ACHN (cell line): Measurements from ENCODE around the gene CTAGE4.
"Not testable (repeated sequence)": the region's sequence is repeated elsewhere in the genome, so short reads cannot be mapped to it uniquely, and the experiment has no call there.

ENCODE experiments used
- DNase-seq: peaks from one replicate; pipeline ENCODE4 v3.0.0-alpha.2; 2015
- in situ Hi-C: cut with HindIII; loops from 2 replicates; pipeline ENCODE4 v1.10.0; 2017; ENCODE audit warnings: low sequenced_read_pairs, low pct_ligation_motif_present, low pct_unique_long_range_greater_than_20kb

The CTAGE4 gene

DNA sequence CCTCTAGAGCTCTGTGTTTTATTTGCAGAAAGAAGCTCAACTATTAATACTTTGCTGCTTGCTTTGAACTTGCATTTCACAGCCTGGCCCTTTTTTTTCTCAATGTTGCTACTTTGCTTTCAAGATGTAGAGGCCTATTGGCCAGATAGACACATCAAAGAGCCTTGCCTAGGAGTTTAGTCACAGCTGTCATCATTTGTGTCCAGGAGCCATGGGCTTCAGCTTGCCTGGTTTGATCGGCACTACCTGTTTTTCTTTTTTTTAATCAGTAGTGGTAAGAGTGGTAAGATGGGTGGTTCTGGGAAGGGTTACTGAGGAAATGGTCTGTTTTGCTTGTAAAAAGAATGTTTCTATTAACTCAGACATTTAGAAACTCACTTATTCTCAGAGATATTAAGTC is 18.7 kb downstream of the CTAGE4 start:
- DNase-seq, in situ Hi-C loops: not testable (repeated sequence)

DNA sequence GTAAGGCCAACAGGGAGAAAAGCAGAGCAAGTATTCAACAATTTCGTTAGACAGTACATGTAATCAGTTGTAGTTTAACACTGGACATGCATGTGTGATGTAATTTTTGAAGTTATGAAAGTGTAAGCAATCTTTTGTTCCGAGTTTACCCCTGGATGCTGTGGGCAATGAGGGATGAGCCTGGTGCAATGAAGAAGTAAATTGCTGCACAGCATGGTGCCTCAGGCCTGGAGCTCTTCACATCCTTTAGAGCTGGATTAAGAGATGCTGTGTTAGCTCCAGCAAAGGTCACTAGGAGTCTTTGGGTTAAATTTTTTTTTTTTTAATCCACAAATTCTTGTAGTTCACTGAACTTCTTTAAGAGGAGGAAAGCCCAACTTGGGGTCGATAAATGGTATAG is 19.8 kb downstream of the CTAGE4 start:
- DNase-seq, in situ Hi-C loops: not testable (repeated sequence)

DNA sequence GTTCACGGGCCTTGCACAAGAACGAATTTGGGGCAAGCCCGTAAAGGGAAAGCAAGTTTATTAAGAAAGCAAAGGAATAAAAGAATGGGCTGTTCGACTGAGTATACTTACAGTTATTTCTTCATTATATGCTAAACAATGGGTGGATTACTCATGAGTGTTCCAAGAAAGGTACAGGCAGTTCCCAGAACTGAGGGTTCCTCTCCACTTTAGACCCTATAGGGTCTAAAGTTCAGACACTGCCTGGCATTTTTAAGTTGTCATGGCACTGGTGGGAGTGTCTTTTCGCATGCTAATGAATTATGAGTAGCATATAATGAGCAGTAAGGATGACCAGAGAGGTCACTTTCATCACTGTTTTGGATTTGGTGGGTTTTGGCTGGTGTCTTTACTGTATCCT is 22.0 kb downstream of the CTAGE4 start:
- in situ Hi-C loops, result not testable (repeated sequence)

DNA sequence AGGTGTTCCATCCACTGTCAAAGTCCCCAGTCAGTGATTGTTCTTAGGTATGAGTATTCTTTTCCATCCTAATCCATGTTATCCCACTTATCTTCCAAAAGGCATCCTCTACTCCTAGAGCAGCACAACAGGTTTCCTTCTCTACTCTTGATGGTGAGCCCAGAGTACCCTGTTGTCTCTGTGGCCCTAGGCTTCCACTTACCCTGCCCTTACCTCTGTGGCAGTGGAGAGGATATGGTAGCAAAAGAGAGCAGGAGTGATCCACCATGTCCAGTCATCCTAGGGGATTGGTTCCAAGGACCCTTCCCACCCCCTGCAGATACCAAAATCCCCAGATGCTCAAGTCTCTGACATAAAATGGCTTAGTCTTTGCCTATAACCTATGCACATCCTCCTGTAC is 33.9 kb downstream of the CTAGE4 start:
- DNase-seq, in situ Hi-C loops: not testable (repeated sequence)

More for the DNA sequence above, 22.0 kb downstream of the CTAGE4 start:
- DNase-seq, result not testable (repeated sequence)

DNA sequence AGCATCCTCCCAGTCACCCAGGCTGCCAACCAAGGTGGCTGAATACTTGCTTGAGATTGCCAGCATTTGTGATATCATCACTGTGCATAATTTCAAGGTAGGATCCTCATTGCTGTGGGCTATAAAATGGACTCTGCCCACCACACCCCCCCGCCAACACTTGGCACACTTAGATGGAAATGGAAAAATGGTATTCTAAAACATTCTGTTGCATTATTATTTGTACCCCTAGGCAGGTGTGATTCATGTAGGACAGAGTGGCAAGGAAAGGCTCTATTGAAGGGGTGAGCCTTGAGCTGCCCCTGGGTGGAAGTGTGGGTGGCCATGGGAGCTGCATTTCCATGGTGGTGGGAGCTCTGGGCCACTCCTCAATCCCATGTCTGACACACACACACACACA is 35.3 kb downstream of the CTAGE4 start:
- DNase-seq, in situ Hi-C loops: not testable (repeated sequence)

DNA sequence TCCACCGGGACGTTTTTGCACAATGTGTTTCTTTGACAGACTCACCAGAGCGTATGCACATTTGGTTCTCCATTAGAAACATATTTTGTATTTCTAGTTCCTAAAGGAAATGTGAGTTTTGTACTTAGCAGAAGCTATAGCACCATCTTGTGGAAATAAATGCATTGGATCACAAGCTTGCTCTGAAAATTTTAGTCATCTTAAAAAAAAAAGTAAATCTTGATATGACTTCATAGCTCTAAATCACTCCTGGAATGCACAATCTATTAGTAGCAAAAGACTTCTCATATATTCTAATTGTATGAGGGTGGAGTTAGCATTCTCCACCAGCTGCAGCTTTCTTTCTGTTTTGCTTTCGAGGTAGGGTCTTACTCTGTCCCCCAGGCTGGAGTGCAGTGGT is 35.9 kb downstream of the CTAGE4 start:
- in situ Hi-C loops, DNase-seq: not testable (repeated sequence)

DNA sequence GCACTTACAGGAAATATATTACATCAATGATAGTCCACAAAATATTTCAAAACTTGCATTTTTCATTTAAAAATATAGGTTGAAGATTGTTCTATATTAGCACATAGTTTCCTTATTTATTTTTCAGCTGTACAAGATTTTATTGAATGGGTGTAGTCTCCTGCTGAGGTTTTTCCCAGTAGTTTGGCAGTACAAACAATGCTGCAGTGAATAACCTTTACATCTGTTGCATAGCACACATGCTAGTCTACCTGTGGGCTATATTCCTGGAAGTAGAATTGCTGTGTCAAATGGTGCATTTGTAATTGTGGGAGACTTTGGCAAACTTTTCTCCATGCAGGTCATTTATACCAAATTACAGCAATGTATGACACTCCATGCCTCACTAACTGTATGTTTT is 37.3 kb downstream of the CTAGE4 start:
- DNase-seq, in situ Hi-C loops: not testable (repeated sequence)

DNA sequence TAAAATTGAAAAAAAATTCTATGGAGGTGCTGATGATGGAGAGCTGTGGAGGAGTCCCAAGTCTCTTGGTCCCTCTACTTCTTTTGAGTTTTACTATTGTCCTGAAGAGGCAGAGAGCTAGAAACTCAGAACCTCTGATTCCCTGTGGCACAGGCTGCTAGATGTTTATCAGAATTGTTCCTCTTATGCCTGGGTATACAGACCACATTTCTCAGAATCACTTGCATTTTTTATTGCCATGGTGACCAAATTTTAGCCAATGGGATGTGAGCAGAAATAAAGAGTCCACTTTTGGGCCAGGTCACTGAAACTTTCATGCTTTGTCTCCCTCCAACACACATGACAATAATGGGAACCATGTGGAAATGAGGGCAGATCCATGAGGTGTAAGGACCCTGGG is 40.4 kb downstream of the CTAGE4 start:
- in situ Hi-C loops, DNase-seq: not testable (repeated sequence)

DNA sequence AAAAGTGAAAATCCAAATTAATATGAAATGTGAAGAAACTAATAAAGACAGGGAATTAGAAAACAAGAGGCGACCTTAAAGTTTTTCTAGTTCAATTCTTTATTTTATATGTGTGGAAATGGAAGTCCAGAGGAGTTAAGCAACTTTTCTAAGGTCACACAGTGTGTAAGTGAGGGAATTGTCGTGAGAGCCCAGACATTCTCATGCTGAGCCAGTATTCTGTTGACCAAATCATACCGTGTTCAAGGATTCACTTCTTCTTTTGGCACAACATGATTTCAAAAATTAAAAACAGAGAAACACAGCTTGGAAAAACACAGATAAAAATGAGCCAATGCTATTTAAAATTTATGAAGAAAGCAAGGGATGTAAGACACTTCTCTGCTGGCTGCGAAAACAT is 43.6 kb downstream of the CTAGE4 start:
- in situ Hi-C loops, DNase-seq: not testable (repeated sequence)

DNA sequence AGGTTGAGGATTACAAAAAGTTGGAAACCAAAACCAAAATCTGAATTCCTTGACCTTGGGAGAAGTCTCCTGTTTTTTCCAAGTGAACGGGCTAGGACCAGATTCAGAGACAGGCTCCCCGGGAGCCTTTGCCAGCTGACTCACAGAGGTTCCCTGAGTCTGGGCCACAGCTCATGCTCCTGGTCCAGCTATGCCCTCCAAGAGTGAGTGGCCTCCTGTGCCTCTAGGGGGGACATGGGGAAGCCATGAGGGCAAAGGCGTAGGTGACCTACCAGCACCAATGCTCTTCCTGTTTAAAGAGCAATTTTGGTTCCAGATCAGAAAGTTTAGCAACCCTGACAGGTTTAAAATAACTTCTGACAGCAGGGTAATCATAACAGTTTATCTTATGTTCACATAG is 45.5 kb downstream of the CTAGE4 start:
- in situ Hi-C loops, DNase-seq: not testable (repeated sequence)

DNA sequence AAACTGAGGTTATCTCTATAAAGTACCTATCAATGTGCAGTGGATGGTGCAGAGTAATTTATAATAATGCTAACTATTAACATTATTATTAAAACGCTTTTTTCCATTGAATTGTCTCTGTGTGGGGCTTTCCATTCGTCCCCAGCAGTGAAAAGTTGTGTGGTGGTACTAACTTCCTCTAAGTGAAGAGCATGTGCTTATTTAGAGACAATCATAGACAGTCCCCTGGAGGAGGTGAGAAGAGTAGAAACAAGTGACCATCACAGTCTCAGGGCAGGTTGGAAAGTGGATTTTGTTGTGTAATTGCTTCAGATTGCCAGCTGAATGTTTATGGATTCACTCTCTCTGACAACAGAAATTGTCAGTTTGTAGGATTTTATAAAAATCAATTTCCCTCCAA is 47.8 kb downstream of the CTAGE4 start:
- DNase-seq, in situ Hi-C loops: not testable (repeated sequence)

DNA sequence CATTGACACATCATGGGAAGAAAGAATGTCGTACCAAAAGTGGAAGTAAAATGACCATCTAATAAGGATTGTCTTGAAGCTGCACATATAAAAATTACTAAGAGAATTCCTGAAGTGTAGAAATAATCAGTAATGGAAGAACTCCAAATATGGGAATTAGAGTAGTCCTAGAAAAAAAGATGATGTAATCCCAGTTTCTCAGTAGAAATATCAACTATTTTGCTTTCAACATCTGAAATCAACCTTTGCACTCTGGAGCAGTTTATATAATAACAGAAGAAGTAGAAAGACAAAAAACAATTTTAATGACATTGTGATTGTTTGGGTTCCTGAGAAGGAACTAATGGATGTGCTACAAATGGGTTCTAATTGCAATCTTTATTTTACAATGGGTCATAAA is 49.8 kb downstream of the CTAGE4 start:
- DNase-seq, in situ Hi-C loops: not testable (repeated sequence)
